ENCODE data around the gene ADAP2.
"Not testable (repeated sequence)": the region's sequence is repeated elsewhere in the genome, so short reads cannot be mapped to it uniquely, and the experiment has no call there.

ADAP2 gene, protein sequence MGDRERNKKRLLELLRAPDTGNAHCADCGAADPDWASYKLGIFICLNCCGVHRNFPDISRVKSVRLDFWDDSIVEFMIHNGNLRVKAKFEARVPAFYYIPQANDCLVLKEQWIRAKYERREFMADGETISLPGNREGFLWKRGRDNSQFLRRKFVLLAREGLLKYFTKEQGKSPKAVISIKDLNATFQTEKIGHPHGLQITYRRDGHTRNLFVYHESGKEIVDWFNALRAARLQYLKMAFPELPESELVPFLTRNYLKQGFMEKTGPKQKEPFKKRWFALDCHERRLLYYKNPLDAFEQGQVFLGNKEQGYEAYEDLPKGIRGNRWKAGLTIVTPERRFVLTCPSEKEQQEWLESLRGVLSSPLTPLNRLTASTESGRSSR
- total RNA-seq, result 0 to 0.44 (median 0.07) reads per million in 3 experiments

DNA sequence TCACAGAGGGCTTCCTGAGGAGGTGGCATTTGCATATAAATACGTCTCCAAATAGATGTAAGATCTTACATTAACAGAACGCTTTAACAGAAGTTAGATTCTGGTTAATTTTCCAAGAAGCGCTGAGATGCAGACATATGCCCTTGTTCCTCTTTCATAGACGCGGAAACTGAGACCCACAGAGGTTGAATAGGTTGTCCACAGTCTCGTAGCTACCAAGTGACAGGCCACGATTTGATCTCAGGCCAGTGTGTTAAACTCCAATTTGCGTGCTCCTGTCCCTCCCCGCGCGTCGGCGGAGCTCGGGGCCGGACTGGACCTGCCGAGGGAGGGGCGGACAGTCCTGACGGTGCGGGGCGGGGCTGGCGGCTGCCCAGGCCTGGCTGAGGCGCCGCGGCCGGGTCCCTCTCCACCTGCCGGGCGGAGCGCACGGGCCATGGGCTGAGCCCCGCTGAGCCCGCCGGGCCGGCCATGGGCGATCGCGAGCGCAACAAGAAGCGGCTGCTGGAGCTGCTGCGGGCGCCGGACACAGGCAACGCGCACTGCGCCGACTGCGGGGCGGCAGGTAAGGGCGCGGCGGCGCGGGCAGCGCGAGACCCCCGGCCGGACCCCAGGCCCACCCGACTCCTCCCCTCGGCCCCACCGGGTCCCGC, at the start of gene ADAP2:
Gene ADAP2 (plus strand): TSS at position 402 of the 653 bp plus-strand sequence. CDS start 70 bp downstream, at position 472.
- no peak for DNase-seq

DNA sequence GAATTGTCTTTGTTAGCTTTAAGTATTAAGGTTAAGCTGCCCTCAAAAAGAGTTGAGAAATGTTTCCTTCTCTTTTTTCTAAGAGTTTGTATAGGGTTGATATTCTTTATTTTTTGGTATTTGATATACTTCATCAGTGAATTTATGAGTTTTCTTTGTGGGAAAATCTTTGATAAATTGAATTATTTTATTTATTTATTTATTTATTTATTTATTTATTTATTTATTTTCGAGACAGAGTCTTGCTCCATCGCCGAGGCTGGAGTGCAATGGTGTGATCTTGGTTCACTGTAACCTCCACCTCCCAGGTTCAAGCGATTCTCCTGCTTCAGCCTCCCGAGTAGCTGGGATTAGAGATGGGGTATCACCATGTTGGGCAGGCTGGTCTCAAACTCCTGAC, 35.6 kb upstream of the ADAP2 start:
- DNase-seq, result no peak

DNA sequence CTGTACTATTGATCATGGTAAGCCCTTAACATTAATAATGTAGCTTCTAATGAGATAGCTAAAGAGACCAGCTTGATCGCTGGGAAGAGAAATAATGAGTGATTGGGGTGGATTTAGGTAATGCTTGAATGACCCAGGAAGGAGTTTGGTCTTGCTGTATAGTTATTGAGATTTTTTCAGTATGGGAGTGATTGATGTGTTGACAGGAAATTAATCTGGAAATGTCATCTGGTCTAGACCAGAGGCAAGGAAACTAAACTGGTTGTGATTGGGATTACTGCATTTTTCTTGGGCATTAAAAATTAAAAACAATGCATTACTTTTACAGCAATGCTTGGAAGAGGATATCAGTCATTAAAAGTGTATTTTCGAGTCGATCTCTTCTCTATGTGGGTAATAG, 27.5 kb upstream of the ADAP2 start:
- no peak for DNase-seq

DNA sequence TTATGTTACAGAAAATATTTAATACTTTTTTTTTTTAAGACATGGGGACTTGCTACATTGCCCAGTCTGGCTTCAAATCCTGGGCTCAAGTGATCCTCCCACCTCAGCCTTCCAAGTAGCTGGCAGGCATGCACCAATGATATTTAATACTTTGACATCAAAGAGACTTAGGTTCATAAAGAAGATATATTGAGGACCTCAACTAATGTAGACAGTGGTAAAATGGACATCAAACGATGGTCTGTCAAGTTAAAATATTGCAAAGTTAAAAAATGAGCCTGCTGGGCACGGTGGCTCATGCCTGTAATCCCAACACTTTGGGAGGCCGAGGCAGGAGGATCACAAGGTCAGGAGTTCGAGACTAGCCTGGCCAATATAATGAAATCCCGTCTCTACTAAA, 24.4 kb upstream of the ADAP2 start:
- no peak for DNase-seq

DNA sequence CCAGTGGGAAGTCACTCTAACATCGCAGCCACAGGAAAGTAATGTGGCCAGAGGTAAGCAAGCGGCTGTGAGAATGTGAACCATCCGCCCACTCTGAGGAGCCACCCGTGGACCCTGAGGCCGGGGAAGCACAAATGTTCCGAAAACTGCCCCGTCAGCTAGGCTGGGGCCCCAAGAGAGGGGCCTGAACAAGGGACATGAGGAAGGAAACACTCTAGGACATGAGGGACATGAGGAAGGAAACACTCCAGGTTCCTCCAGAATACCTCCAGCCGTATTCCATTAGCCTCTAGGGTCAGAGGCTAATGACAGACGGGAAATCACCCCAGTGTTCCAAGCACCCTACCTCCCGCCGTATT, 16.0 kb upstream of the ADAP2 start:
- peak; percentile 9 for DNase-seq

DNA sequence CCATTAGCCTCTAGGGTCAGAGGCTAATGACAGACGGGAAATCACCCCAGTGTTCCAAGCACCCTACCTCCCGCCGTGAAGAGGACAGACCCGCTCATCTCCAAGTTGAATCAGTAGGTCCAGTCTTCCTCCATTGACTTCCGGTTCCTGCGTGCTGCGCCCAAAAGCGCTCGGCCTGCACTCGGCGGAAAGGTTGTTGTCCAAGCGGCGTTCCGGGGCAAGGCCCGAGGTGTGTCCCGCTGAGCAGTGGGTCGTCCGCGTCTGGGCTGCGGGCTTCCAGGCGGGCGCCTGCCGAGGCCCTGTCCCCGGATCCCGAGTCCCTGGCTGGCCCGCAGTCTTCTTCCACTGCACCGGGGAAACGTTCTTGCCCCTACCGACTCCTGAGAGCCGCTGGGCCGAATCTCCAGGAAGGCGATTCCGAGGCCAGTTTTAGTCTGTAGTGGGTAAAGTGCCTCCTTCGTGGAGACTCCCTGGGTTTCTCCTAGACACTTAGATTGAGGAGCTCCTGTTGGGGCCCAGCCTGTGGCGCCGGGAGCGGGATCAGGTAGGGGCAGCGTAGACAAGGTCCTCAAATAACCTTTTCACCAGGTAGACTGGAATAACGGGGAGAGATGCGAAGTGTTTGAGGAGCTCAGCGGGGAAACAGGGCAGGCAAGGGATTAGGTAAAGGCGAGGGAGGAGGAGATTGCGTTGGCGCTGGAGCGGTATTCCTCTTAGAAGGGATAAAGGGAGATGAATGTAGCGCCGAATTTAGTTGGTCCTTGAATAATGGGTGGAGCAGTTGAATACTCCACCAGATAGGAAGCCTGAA, 15.4 kb upstream of the ADAP2 start, which contains the start of gene TEFM:
Gene TEFM (minus strand): TSS at position 138 of the 811 bp plus-strand sequence. CDS start 40 bp downstream, at position 98.
- peak; percentile 74 for DNase-seq

DNA sequence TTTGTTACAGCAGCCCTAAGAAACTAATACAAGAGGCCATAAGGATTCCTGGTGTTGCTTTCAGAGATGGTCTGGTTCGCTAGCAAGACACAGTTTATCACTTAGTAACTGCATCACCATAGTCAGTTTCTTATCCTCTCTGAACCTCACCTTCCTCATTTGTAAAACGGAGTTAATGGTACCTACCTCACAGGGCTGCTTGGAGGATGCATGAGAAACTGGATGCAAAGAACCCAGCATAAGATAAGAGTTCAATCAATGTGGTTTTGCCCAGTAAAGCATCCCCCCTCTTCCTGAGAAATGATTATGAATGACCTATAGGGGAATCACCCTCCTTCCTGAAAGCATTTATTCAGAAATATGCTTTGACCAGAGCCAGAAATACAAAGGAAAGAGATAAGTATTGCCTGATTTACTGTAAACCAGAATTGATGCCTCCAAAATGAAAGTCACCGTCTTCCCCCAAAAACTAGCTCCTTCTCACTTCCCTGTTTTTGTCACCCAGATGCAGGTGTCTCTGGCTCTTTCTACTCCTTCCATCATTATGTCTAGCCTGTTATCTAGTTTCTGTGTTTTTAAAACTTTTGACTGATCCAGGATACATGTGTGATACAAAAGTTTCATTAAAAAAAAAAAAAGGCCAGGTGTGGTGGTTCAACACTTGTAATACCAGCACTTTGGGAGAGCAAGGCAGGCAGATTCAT, 12.9 kb upstream of the ADAP2 start:
- DNase-seq, result no peak

DNA sequence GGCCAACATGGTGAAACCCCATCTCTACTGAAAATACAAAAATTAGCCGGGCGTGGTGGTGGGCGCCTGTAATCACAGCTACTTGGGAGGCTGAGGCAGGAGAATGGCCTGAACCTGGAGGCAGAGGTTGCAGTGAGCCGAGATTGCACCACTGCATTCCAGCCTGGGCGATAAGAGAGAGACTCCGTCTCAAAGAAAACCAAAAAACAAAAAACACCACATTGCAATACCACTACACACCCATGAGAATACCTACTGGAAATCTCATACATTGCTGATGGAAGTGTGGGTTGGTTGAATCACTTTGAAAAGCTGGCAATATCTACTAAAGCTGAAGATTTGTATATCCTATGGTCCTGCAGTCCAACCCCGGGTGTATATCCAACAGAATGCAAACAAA, 11.6 kb upstream of the ADAP2 start:
- DNase-seq, result not testable (repeated sequence)

DNA sequence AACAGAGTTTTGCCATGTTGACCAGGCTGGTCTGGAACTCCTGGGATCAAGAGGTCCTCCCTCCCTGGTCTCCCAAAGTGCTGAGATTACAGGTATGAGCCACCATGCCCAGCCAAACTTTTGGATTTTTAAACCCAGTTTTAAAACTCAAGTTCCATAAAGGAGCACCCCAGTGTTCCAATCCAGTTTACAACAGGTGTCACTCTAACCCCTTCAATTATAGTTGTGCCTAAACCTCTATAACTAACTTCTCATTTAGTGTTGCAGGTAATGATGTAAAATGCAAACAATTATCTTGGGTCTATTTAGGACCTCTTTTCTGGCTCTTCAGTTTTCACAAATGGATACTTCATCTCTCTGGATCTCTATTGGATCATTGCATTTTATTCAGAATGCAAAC, 7.8 kb upstream of the ADAP2 start:
- DNase-seq, result no peak

DNA sequence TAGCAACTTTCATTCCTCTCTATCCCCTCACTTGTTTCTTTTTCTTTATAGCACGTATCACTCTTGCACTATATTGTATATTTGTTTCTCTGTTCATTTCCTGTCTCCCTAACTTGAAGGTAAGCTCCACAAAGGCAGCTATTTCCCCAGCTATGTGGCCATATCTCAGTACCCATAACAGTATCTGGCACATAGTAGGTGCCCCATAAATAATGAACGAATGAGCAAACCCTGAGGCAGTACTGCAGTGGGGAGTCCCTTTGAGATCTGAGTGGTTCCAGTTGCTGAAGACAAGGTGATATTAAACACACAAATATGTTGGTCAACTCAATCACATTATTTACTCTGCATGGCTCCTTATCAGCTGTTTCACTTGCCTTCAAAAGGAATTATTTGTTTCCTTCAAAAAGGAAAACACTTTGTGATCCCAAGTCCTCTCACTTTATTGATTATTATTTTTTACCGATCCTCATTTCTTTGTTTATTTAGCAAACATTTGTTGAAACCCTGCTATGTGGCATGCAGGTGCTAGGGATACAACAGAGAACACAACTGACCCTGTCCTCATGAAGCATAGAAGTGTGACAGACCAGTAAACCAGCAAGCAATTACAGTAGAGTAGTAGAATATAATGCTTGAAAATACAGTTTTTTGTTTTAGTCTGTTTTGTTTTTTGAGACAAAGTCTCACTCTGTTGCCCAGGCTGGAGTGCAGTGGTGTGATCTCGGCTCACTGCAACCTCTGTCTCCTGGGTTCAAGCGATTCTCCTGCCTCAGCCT, 5.7 kb upstream of the ADAP2 start:
- no peak for DNase-seq

DNA sequence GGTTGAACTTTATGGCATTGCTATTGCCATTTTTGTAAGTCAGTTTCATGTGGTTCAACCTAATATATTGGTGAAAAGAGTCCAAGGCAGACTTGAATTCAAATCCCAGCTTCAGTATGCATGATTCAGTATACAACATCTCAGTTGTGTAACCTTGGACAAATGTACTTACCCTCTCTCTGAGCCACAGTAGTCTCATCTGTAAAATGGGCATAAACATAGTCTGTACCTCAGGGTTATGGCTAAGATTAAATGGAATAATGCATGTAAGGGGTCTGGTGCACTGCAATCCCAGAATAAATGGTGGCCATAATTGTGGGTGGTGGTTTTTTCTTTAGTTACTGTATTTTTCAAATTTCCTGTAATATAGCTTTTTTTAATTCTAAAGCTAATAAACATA, 4.7 kb upstream of the ADAP2 start:
- no peak for DNase-seq

DNA sequence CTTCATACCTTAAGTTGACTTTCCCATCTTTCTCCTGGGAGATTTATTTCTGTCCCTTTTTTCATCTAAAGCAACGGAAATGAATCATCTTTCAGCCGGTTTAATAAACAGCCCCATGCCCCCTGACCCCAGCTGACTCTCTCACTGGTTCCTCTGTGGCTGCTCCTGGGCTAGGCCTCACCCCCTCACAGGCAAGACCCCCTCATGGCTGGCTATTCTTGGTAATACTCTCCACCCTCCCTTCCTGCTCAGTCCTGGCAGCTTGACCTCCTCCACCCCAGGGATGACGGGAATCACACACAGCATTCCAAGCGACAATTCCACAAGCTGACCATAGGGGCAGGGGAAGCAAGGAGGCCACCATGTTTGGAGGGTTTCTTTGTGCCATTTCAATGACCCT, 1.5 kb upstream of the ADAP2 start:
- no peak for DNase-seq

DNA sequence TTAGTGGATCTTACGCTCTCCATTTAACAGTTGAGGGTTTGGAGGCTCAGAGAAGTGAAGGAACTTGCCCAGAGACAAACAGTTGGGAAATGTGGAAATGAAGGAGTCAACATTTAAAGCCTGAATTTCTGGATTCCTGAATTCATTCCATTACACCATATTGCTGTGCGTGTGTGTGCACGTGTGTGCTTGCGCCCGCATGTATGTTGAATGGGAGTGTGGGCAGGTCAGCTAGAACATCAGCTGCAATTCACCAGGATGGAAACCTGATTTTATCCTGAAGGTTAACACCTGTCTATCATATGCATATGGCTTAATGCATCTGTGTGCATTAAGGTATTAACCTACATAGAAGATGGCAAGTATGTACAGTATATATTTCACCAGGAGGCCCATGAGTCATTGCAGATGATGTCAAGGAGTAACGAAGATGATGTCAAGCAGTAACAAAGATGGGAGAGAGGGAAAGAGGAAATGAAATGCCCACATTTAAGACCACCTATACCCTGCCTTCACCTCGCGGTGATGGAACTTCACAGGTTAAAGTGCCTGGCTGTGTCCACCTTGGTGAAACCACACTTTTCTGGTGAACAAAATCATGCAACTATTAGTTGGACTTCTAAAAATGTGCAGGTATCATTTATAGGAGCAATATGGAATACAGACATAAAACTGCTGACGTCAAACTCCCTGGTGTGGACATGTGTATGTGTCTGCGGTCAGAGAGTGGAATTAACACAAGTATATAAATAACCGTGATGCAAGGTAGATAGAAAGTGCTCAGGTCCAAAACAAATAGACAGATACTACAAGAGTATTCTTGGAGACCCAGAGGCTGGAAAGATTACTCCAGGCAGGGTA, 832 bp upstream of the ADAP2 start:
- no peak for DNase-seq

DNA sequence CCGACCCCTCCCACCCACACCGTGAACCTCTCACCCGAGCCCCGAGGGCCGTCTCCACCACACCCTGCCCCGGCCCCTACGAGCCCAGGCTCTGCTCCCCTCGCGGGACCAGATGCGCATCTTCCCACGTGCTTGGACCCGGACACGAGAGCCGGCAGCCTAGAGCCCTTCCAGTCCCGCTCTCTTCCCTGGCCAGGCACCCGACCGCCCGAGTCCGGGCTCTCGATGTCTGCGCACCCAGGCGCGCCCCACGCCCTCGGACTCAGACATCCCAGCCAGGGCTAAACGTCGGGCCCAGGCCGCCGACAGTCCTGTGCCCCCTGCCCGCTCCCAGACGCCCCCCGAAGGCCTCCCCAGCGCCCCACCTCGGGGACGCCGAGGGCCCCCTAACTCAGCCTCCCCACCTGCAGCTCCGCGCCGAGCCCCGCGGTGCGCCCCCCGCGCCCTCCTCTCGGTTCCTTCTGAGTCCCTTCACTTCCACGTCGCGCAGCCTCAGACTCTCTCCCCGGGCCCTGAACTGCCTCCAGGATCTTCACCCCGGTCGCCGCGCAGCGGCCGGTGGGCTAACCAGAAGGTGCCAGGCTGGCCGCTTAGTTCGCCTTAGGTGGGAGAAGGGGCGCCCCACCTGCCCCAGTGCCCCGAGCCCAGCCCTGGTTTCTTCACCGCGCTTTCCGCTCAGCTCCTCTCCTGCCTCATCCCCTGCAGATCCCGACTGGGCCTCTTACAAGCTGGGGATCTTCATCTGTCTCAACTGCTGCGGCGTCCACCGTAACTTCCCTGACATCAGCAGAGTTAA, 688 bp downstream of the ADAP2 start:
- no peak for DNase-seq

DNA sequence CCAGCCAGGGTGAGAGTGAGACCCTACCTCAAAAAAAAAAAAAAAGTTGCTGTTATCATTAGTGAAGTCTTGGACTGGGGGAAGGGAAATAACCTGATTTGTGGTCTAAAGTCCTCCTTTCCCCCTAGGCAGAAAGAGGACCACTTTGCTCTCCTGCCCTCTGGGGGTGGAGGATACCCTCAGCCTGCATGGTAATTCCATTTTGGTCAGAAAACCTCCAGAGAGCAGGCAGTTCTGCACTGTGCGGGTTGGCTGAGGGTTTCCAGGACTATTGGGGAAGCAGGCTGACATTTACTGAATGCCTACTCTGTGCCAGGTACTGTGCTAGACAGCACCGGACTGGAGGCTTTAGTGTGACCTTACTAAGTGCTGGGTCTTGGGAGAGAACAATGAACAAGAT, 2.6 kb downstream of the ADAP2 start:
- no peak for DNase-seq

DNA sequence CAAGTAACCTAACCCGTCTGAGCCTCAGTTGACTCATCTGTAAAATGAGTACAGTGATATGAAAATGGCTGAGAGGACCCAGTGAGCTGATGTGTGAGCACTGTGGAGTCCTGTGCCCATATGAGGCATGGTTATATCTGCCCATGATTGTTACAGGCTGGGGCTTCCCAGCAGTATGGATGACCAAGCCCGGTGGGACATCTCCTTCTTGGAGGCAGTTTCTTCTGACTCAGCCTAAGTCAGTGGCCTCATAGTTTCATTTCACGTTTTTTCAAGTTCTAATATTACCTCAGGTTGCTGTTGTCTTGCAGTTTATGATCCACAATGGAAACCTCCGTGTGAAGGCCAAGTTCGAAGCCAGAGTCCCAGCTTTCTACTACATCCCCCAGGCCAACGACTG, 4.8 kb downstream of the ADAP2 start:
- no peak for DNase-seq

DNA sequence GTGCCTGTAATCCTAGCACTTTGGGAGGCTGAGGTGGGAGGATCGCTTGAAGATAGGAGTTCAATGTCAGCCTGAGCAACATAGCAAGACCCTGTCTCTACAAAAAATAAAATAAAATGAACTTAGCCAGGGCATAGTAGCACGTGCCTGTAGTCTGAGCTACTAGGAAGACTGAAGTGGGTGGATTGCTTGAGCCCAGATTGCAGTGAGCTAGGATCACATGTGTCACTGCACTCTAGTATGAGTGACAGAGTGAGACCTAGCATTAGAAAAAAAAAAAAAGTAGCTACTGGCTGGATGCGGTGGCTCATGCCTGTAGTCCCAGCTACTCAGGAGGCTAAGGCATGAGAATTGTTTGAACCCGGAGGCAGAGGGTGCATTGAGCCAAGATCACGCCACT, 6.0 kb downstream of the ADAP2 start:
- no peak for DNase-seq

DNA sequence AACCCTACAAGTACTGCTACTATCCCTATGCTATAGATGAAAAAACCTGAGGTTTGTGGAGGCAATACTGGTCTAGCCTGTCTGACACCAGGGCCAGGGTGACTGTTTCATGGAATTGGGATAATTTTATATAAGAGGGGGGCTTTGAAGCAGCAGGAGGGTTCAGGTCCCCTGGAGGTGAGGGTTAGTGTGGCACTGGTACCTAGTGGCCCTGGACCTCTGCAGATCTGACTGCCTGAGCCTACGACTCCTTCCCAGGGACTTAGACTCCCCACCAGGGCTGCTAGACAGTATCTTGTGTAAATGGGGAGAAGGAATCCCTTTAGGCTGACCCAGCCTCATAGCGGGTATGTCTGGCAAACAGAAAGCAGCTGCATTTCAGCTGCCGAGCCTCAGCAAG, 6.8 kb downstream of the ADAP2 start:
- no peak for DNase-seq

DNA sequence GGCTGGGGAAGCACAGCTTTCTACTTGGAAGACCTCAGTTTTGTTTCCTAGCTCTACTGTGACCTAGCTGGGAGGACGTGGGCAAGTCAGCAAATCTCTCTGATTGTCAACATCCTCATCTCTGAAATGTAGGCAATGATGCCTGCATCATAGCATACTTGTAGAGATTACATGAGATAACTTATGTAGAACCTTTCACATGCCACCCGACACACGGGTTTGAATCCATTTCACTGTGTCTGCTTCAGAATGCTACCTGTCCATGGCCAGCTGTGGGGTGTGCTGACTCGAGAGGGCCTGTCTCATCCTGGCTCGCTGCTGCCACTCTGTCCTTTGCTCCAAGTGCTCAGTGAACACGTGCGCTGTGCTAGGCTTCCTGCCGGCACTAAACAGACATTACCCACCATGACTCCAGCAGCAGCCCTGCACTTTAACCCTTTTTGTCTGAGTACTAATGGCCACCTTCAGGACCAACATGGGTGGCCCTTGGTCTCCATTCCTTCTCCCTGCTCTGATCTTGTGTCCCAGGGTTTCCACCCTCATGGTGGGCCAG, 7.4 kb downstream of the ADAP2 start:
- DNase-seq, result no peak

DNA sequence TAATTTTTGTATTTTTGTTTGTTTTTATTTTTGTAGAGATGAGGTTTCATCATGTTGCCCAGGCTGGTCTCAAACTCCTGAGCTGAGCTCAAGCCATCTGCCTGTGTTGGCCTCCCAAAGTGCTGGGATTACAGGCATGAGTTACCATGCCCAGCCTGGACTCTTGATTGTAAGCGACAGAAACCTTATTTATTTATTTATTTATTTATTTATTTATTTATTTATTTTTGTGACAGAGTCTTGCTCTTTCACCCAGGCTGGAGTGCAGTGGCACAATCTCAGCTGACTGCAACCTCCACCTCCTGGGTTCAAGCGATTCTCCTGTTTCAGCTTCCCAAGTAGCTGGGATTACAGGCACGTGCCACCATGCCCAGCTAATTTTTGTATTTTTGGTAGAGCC, 8.1 kb downstream of the ADAP2 start:
- DNase-seq, result not testable (repeated sequence)

Measured in central memory CD4-positive, alpha-beta T cell (primary cell).